Measurements from ENCODE around the gene DHODH.

- TF ChIP-seq CTCF (IDR thresholded peaks at IDR 0.05) (no peak), POLR2A (IDR thresholded peaks at IDR 0.05) (no peak)
Observed at GRCh38 chr16:72021043-72021442, 12.5 kb downstream of the DHODH start.

All from thyroid gland (tissue), 4 donors.